HepG2 (cell line): ENCODE data around the gene CACNA2D3. TPM values are rescaled to one million over a fixed set of nuclear protein-coding genes. Genes with fewer than 3 reads are reported as not detected.

Source experiments
- ATAC-seq: fragments of 200-7000 bp; cut with Tn5 transposase; 3 replicates; pipeline ENCODE4 v1.9.1; 2020; ENCODE audit warnings: mild to moderate bottlenecking, moderate library complexity
- BruUV-seq: library from RNA; stranded (reverse); fragments of 400-500 nt; replicated peaks from 2 replicates; lab custom pipeline; 2021; lab: Mats Ljungman, UMichigan
- CTCF ChIA-PET: fragments of 300-600 bp; formaldehyde crosslinking; extraction: SDS; loops from one replicate; lab custom pipeline; 2021; ENCODE audit warnings: low total read pairs, inconsistent platforms, low intra/inter-chr PET ratio; lab: Yijun Ruan, JAX
- POLR2A ChIA-PET: fragments of 350-600 bp; sonication (Branson Sonifier 250); formaldehyde crosslinking; loops from one replicate; lab custom pipeline; 2020; ENCODE audit warnings: antibody characterized with exemption, inconsistent platforms; lab: Yijun Ruan, JAX
- DNase-seq: peaks from one replicate; pipeline ENCODE4 v3.0.0-alpha.2; 2015; ENCODE audit warnings: low spot score
- FAIRE-seq: peaks from 3 replicates; lab custom pipeline; 2011; peaks lifted over from hg19 to GRCh38; lab: Jason Lieb, UNC
- H2AFZ ChIP-seq: one replicate; pipeline ENCODE4 v1.6.1; 2011; ENCODE audit warnings: low read length, inconsistent platforms
- H3K27ac ChIP-seq: fragments of 300-600 bp; 3 replicates; pipeline ENCODE4 v1.8.0; 2011; ENCODE audit warnings: mixed run types, mild to moderate bottlenecking, mixed read lengths, low read length, inconsistent platforms; ENCODE audit not compliant: insufficient read depth; ENCODE audit errors: extremely low read length
- H3K27me3 ChIP-seq, 2 experiments: fragments of 200-600 bp in 1 of 2; 2 replicates in 1 of 2; 3 replicates in 1 of 2; pipeline versions ENCODE4 v1.6.0 to v1.8.0; 2011; ENCODE audit warnings: low read length in 2 of 2, mild to moderate bottlenecking in 2 of 2, moderate library complexity in 2 of 2, inconsistent platforms in 1 of 2; ENCODE audit not compliant: insufficient read depth in 2 of 2, control insufficient read depth in 1 of 2
- H3K36me3 ChIP-seq, 2 experiments: fragments of 200-600 bp in 1 of 2; replicated peaks in 1 of 2; 2 replicates in 1 of 2; 3 replicates in 1 of 2; pipeline versions ENCODE4 v1.5.1 to v1.8.0; 2011; ENCODE audit warnings: low read length in 2 of 2, inconsistent platforms in 1 of 2; ENCODE audit not compliant: insufficient read depth in 2 of 2, control insufficient read depth in 1 of 2
- H3K4me1 ChIP-seq: 2 replicates; pipeline ENCODE4 v1.5.1; 2012; ENCODE audit warnings: low read length, inconsistent platforms; ENCODE audit not compliant: insufficient read depth
- H3K4me2 ChIP-seq: 2 replicates; pipeline ENCODE4 v1.6.0; 2011; ENCODE audit warnings: low read depth, low read length, inconsistent platforms
- H3K4me3 ChIP-seq, 3 experiments: fragments of 200-600 bp in 1 of 3; sonication (generic), shearing (Covaris generic) in 1 of 3; replicated peaks in 1 of 3; 2 replicates each; pipeline ENCODE4 v1.5.1; 2011 to 2016; ENCODE audit warnings: low read length in 3 of 3, inconsistent platforms in 2 of 3, low read depth in 2 of 3, mild to moderate bottlenecking in 2 of 3, control low read depth in 1 of 3, mixed read lengths in 1 of 3; ENCODE audit not compliant: insufficient read depth in 1 of 3
- H3K79me2 ChIP-seq: one replicate; pipeline ENCODE4 v1.6.1; 2011; ENCODE audit warnings: low read length, inconsistent platforms; ENCODE audit not compliant: insufficient read depth
- H3K9ac ChIP-seq: 2 replicates; pipeline ENCODE4 v1.6.0; 2011; ENCODE audit warnings: mild to moderate bottlenecking, low read depth, low read length, inconsistent platforms; ENCODE audit not compliant: insufficient read depth
- H3K9me3 ChIP-seq: 2 replicates; pipeline ENCODE4 v1.5.1; 2012; ENCODE audit warnings: mild to moderate bottlenecking, low read length
- H4K20me1 ChIP-seq: 2 replicates; pipeline ENCODE4 v1.6.0; 2011; ENCODE audit warnings: inconsistent platforms, mild to moderate bottlenecking, low read length, moderate library complexity; ENCODE audit not compliant: insufficient read depth
- AKNA ChIP-seq: sonication (generic); formaldehyde crosslinking; IDR thresholded peaks from 2 replicates; pipeline ENCODE4 v1.4.0; 2020; ENCODE audit warnings: missing genetic modification reagents, borderline replicate concordance
- GTF3A ChIP-seq: sonication (generic); formaldehyde crosslinking; conservative IDR thresholded peaks from 2 replicates; pipeline ENCODE4 v1.4.0; 2020; ENCODE audit warnings: mild to moderate bottlenecking, missing genetic modification reagents
- ZFYVE20 ChIP-seq: sonication (generic); formaldehyde crosslinking; IDR thresholded peaks from 2 replicates; pipeline ENCODE4 v1.8.0; 2023; ENCODE audit warnings: low read depth, mild to moderate bottlenecking, moderate library complexity, missing genetic modification reagents, borderline replicate concordance
- ZNF775 ChIP-seq: sonication (generic); formaldehyde crosslinking; IDR thresholded peaks from 2 replicates; pipeline ENCODE4 v1.4.0; 2020; ENCODE audit warnings: missing genetic modification reagents, mild to moderate bottlenecking, moderate library complexity, borderline replicate concordance
- WGBS: methylation state at CpG from one replicate; pipeline ENCODE4 v1.1.6; 2017; ENCODE audit warnings: low lambda C conversion rate; 5-methylcytosine and 5-hydroxymethylcytosine counted together
- in situ Hi-C: cut with HindIII; loops from 2 replicates; pipeline ENCODE4 v1.10.0; 2017; ENCODE audit warnings: low pct_unique_long_range_greater_than_20kb; ENCODE audit not compliant: extremely low pct_ligation_motif_present
- intact Hi-C: fragments of 100-400 bp; cut with micrococcal nuclease; formaldehyde crosslinking; loops from one replicate; pipeline ENCODE4 v1.10.0; 2022; ENCODE audit not compliant: unreplicated experiment
- polyA plus RNA-seq, 8 experiments: library from polyadenylated mRNA; depleted of rRNA in 3 of 8; stranded (reverse) in 7 of 8; unstranded in 1 of 8; fragments of >200 nt; fragmentation: Illumina TruSeq in 4 of 8; extraction: Trizol in 4 of 8; gene quantifications; 2 replicates each; pipeline versions ENCODE4 v1.2.1 to v1.2.3, GENCODE V29; 2011 to 2016; ENCODE audit warnings: low read depth in 4 of 8, missing spikeins in 1 of 8, mixed read lengths in 1 of 8; ENCODE audit not compliant: insufficient read depth in 1 of 8
- total RNA-seq, 5 experiments: library from RNA; depleted of rRNA; stranded (reverse); fragments of >200 nt; fragmentation: Illumina TruSeq; extraction: Trizol; gene quantifications; 2 replicates each; pipeline ENCODE4 v1.2.3, GENCODE V29; 2016; ENCODE audit warnings: low read depth in 1 of 5
- TF ChIP-seq, protein P1 (sequence below): sonication (generic); formaldehyde crosslinking; IDR thresholded peaks from 2 replicates; pipeline ENCODE4 v1.4.0; 2020; ENCODE audit warnings: low read depth, mild to moderate bottlenecking, missing genetic modification reagents
- TF ChIP-seq, protein P2 (sequence below): sonication (generic); formaldehyde crosslinking; IDR thresholded peaks from 2 replicates; pipeline ENCODE4 v1.8.1; 2023; ENCODE audit warnings: missing genetic modification reagents, mild to moderate bottlenecking, borderline replicate concordance
- TF ChIP-seq, protein P3 (sequence below): IDR thresholded peaks from 2 replicates; pipeline ENCODE4 v1.6.1; 2016; ENCODE audit warnings: mild to moderate bottlenecking, missing biosample characterization, missing genetic modification reagents

CACNA2D3 gene
- total and polyA plus RNA-seq, 2 of the 13 experiments (the other 11 are each of a cell fraction or from before 2014, with no cell fraction given) = not detected

GRCh38 chr3:55030938-55031337 is 908.6 kb downstream of the CACNA2D3 start (continued):
- TF ChIP-seq, protein P1, sequence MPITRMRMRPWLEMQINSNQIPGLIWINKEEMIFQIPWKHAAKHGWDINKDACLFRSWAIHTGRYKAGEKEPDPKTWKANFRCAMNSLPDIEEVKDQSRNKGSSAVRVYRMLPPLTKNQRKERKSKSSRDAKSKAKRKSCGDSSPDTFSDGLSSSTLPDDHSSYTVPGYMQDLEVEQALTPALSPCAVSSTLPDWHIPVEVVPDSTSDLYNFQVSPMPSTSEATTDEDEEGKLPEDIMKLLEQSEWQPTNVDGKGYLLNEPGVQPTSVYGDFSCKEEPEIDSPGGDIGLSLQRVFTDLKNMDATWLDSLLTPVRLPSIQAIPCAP (CRISPR knock-in tag) = no peak

DNA sequence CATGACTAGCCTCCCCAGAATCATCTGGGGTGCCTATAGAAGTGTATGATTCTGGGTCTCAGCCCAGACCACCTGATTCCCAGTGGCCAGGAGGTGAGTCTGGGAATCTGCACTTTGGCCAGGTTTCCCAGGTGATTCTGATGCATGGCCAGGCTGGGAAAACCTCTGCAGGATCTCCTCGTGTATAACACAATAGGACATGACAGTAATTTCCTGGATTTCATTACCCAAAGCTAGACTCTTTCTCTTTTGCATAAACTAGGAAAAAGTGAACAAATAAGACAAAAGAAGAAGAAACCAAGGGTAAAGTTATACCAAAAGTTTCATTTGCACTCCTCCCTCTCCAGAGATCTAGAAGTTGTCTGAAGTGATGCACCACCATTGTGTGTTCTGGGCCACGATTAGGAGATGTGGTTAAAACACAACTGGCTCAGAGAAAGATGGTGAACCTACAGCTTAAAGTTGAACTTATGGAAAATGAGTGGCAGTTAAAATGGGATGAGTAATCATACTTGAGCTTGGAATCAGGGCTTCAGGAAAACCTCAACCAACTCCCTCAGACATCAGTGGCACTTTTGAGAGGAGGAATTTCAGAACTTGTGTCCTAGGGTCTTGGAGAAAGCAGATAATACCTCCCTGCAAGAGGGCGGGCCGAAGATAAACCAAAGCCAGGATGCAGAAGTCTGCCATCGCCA is 914.7 kb downstream of the CACNA2D3 start:
- CTCF ChIA-PET = no interaction called here
- H3K9ac ChIP-seq = no peak overlapping the region
- no peak overlapping the region for H2AFZ ChIP-seq
- H3K4me2 ChIP-seq = no peak overlapping the region
- 0% methylated on average over 5 of the region's 5 CpGs for WGBS
- H3K27ac ChIP-seq = no peak overlapping the region
- no peaks in the 10 kb centered on the region for H3K4me1 ChIP-seq
- ATAC-seq = no peak
- H3K4me3 ChIP-seq = no peak overlapping the region
- H3K9me3 ChIP-seq = no peaks in the 10 kb centered on the region
- in situ Hi-C loops (no loop called here), intact Hi-C loops (no loop called here)
- POLR2A ChIA-PET = no interaction called here
- no peak for FAIRE-seq
- H4K20me1 ChIP-seq = no peaks in the 10 kb centered on the region
- H3K27me3 ChIP-seq = no peaks in the 10 kb centered on the region
- TF ChIP-seq ZNF775 (CRISPR knock-in tag) = no peak
- no peak for TF ChIP-seq ZFYVE20 (CRISPR knock-in tag)
- no peak for TF ChIP-seq GTF3A
- H3K79me2 ChIP-seq = no peaks in the 10 kb centered on the region
- BruUV-seq = no TSS peak
- no peaks in the 10 kb centered on the region for H3K36me3 ChIP-seq
- no peak for DNase-seq

DNA sequence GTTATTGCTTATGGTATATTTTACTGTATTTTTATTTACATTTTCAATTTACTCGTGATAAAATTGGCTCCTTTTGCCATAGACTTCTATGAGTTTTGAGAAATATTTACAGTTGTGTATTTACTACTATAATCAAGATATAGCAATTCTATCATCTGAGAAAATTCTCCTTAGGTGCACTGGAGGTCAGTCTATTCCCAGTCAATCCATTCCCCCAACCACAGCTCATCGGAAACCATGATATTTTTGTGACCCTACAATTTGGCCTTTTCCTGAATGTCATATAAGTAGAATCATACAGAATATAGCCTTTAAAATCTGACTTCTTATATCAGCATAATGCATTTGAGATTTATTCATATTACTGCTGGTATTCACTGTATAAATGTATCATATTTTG is 920.2 kb downstream of the CACNA2D3 start:
- in situ Hi-C loops (no loop called here), intact Hi-C loops (no loop called here)
- H3K79me2 ChIP-seq = no peaks in the 10 kb centered on the region
- no peak overlapping the region for H2AFZ ChIP-seq
- FAIRE-seq (no peak), ATAC-seq (no peak), DNase-seq (no peak)
- no peak overlapping the region for H3K9ac ChIP-seq
- H3K27ac ChIP-seq = no peak overlapping the region
- no peaks in the 10 kb centered on the region for H3K9me3 ChIP-seq
- no peaks in the 10 kb centered on the region for H3K36me3 ChIP-seq
- no peaks in the 10 kb centered on the region for H3K4me1 ChIP-seq
- H3K4me2 ChIP-seq = no peak overlapping the region
- H4K20me1 ChIP-seq = no peaks in the 10 kb centered on the region
- WGBS = 0% methylated on average over 2 of the region's 2 CpGs
- ChIA-PET POLR2A (no interaction called here), CTCF (no interaction called here)
- no peak overlapping the region for H3K4me3 ChIP-seq
- no peaks in the 10 kb centered on the region for H3K27me3 ChIP-seq
- BruUV-seq = no TSS peak
- TF ChIP-seq, protein P2, sequence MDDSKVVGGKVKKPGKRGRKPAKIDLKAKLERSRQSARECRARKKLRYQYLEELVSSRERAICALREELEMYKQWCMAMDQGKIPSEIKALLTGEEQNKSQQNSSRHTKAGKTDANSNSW (CRISPR knock-in tag) = no peak
- no peak for TF ChIP-seq AKNA (CRISPR knock-in tag)
- TF ChIP-seq, protein P3, sequence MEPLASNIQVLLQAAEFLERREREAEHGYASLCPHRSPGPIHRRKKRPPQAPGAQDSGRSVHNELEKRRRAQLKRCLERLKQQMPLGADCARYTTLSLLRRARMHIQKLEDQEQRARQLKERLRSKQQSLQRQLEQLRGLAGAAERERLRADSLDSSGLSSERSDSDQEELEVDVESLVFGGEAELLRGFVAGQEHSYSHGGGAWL (CRISPR knock-in tag) = no peak
